T-helper 17 cell (primary cell): Measurements from ENCODE around the gene IREB2. TPM values are rescaled to one million over a fixed set of nuclear protein-coding genes. Genes with fewer than 3 reads are reported as not detected.
"Not testable (repeated sequence)": the region's sequence is repeated elsewhere in the genome, so short reads cannot be mapped to it uniquely, and the experiment has no call there.

Source experiments
- ATAC-seq: fragments of 150-1000 bp; cut with Tn5 transposase; 2 replicates; pipeline ENCODE4 v1.10.0; 2021; ENCODE audit warnings: mild to moderate bottlenecking, moderate library complexity
- DNase-seq, 3 donors: peaks; one replicate each; pipeline versions ENCODE4 v3.0.0 to v3.0.0-alpha.2; 2020 to 2021
- H3K9me3 ChIP-seq: one replicate; pipeline ENCODE4 v1.7.0; 2013; ENCODE audit warnings: low read length, mild to moderate bottlenecking; ENCODE audit not compliant: control insufficient read depth, poor library complexity, severe bottlenecking
- H3K27ac Mint-ChIP-seq: one replicate; pipeline ENCODE4 v1.8.0; 2022; ENCODE audit warnings: mild to moderate bottlenecking, moderate library complexity, mixed read lengths
- H3K27me3 Mint-ChIP-seq: one replicate; pipeline ENCODE4 v1.8.0; 2022; ENCODE audit warnings: mixed read lengths
- H3K36me3 Mint-ChIP-seq: one replicate; pipeline ENCODE4 v1.8.0; 2022; ENCODE audit warnings: low read depth, mixed read lengths
- H3K4me1 Mint-ChIP-seq: one replicate; pipeline ENCODE4 v1.8.0; 2022; ENCODE audit warnings: mild to moderate bottlenecking, mixed read lengths
- H3K4me3 Mint-ChIP-seq: one replicate; pipeline ENCODE4 v1.8.0; 2022; ENCODE audit warnings: mild to moderate bottlenecking, moderate library complexity, mixed read lengths
- total RNA-seq, 4 donors: library from RNA in 2 of 4; stranded (reverse) in 2 of 4; gene quantifications; one replicate each; pipeline ENCODE4 v1.2.3 and lab custom pipeline; 2022 to 2026

IREB2 gene
- total RNA-seq, 2 donors from 2014 or later, result 51.9 to 56.3 TPM

- no peak for DNase-seq
- H3K9me3 ChIP-seq, result no peaks in the 10 kb centered on the region
- Mint-ChIP-seq H3K4me3 (no peak overlapping the region), H3K36me3 (peaks cover 4% of the 10 kb centered on the region), H3K27ac (peak overlapping the region; percentile 6), H3K27me3 (no peaks in the 10 kb centered on the region), H3K4me1 (peaks cover 25% of the 10 kb centered on the region)
- no peak for ATAC-seq
Observed at GRCh38 chr15:78537266-78537905, 99.4 kb downstream of the IREB2 start.

DNA sequence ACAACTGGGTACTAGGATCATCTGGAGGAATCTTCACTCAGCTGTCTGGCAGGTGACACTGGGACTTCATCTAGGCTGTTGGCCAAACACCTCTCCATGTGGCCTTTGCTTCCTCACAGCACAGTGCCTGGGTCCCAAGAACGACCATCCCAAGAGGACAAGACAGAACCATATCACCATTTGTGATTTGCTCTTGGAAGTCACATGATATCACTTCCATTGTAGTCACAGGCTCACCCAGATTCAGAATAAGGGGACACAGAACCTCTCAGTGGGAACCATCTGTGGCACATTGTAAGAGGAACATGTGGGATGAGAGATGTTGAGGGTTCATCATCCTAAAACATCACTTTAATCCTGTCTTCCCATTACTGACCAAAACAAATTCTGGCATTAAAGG is 100.3 kb downstream of the IREB2 start:
- peak overlapping the region; percentile 98 for H3K27ac Mint-ChIP-seq
- no peak for DNase-seq
- H3K4me1 Mint-ChIP-seq, result peaks cover 28% of the 10 kb centered on the region
- H3K27me3 Mint-ChIP-seq, result no peaks in the 10 kb centered on the region
- peaks cover 6% of the 10 kb centered on the region for H3K36me3 Mint-ChIP-seq
- ATAC-seq, result no peak
- no peaks in the 10 kb centered on the region for H3K9me3 ChIP-seq
- H3K4me3 Mint-ChIP-seq, result no peak overlapping the region

DNA sequence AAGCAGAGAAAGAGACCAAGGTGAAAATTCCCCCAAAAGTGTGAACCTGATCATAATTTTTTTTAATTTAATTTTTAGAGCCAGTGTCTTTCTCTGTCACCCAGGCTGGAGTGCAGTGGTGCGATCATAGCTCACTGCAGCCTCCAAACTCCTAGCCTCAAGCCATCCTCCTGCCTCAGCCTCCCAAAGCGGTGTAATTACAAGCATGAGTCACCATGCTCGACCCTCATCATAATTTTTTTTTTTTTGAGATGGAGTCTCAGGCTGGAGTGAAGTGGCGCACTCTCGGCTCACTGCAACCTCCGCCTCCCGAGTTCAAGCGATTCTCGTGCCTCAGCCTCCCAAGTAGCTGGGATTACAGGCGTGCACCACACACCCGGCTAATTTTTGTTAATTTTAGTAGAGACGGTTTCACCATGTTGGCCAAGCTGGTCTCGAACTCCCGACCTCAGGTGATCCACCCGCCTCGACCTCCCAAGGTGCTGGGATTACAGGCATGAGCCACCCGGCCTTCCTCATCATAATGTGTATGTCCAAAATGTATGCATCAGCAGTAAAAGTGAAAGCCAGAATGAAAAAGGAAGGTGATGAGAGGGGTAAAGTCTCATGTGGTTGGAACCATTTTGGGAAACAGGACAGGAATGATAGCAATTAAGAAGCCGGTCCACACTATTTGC is 101.6 kb downstream of the IREB2 start:
- ATAC-seq, H3K9me3 ChIP-seq, H3K27me3 Mint-ChIP-seq, DNase-seq, H3K36me3 Mint-ChIP-seq: not testable (repeated sequence)
- peak overlapping the region; percentile 98 for H3K27ac Mint-ChIP-seq
- H3K4me1 Mint-ChIP-seq, result peaks cover 28% of the 10 kb centered on the region
- peak overlapping the region; percentile 95 for H3K4me3 Mint-ChIP-seq

GRCh38 chr15:78540141-78540870 is 102.3 kb downstream of the IREB2 start, which contains the start of gene PSMA4:
Gene PSMA4 (plus strand): TSS chr15:78540444. CDS start chr15:78541928, 1,484 bp downstream.
- Mint-ChIP-seq H3K4me1 (peaks cover 28% of the 10 kb centered on the region), H3K4me3 (peak within 1 kb of the TSS; percentile 95), H3K27me3 (no peaks in the 10 kb centered on the region), H3K36me3 (peaks cover 6% of the 10 kb centered on the region), H3K27ac (peak within 1 kb of the TSS; percentile 98)
- DNase-seq (peak; percentile 89 to 92 (median 92)), ATAC-seq (peak; percentile 89)
- H3K9me3 ChIP-seq, result no peaks in the 10 kb centered on the region

DNA sequence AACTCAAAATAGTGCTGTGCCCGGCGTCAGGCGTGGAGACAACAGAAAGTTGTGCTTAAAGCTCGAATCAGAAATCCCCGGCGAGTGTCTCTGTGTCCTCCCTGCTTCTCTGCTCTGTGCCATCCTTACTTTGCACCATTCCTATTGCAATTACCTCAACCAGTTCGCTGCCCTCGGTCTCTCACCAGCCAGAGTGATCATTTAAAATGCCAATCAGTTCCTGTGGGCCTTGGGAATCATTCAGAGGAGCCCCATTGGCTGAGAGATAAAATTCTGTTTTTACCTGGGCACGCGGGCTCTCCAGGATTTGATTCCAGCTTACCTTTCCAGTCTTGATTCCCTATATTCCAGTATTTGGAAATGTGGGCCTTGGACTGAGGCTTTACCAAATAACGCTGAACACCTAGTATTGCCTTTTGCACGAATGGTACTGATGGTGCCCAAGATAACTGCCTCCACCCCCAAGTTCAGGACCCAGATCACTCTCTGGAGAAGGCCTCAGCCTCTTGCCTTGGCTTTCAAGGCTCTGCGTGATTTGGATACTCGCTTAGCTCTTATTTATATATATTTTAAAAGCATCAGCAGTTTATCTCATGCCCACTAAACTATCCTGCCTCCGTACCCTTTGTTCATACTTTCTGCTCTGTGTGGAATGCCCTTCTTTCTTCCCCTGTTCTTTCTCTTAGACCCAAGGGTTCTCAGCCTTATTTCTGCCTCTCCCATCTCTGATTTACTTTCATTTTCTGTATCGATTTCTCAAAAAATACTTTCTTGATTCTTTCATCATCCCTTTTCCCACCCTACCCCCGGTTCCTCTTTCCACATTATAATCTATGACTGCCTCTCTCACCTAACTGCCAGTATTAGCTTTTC is 103.1 kb downstream of the IREB2 start:
- peaks cover 6% of the 10 kb centered on the region for H3K36me3 Mint-ChIP-seq
- H3K9me3 ChIP-seq, result no peaks in the 10 kb centered on the region
- peak overlapping the region; percentile 98 for H3K27ac Mint-ChIP-seq
- peaks cover 28% of the 10 kb centered on the region for H3K4me1 Mint-ChIP-seq
- ATAC-seq (no peak), DNase-seq (no peak)
- H3K4me3 Mint-ChIP-seq, result peak overlapping the region; percentile 95
- H3K27me3 Mint-ChIP-seq, result no peaks in the 10 kb centered on the region

DNA sequence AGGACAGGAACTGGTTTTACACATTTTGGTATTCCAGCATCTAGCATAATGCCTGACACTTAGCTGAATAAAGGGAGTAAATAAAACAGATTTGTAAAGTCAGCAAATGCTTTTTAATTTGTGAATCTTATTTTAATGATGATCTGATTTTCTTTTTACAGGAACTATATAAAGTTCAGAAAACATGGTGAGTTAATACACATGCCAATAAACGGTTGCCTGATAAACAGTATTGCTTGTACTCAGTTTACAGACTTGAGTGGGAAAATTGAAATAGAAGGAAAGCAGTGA is 103.7 kb downstream of the IREB2 start:
- ATAC-seq, result no peak
- Mint-ChIP-seq H3K27me3 (no peaks in the 10 kb centered on the region), H3K4me3 (peak overlapping the region; percentile 95), H3K36me3 (peaks cover 6% of the 10 kb centered on the region), H3K4me1 (peaks cover 28% of the 10 kb centered on the region), H3K27ac (peak overlapping the region; percentile 98)
- no peaks in the 10 kb centered on the region for H3K9me3 ChIP-seq
- no peak for DNase-seq

DNA sequence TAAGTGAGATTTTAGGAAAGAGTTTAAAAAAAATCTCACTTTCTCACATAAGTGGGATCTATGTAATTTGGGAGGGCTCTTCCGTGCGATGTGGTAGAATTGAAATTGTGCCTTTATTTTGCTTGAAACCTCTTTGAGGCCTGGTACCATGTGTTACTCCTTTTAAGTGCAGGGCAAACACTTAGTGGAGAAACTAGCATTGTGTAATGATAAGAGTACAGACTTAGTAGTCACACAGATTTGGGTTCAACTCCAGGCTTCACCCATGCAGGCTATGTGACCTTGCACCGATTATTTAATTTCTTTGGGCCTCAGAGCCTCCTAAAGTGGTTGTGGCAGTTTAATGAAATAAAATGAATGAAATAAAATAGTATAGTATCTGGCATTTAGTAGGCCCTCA is 104.6 kb downstream of the IREB2 start:
- Mint-ChIP-seq H3K27me3 (no peaks in the 10 kb centered on the region), H3K36me3 (peaks cover 6% of the 10 kb centered on the region), H3K4me3 (peak overlapping the region; percentile 73), H3K27ac (peak overlapping the region; percentile 98), H3K4me1 (peaks cover 28% of the 10 kb centered on the region)
- H3K9me3 ChIP-seq, result no peaks in the 10 kb centered on the region
- ATAC-seq (no peak), DNase-seq (no peak)

DNA sequence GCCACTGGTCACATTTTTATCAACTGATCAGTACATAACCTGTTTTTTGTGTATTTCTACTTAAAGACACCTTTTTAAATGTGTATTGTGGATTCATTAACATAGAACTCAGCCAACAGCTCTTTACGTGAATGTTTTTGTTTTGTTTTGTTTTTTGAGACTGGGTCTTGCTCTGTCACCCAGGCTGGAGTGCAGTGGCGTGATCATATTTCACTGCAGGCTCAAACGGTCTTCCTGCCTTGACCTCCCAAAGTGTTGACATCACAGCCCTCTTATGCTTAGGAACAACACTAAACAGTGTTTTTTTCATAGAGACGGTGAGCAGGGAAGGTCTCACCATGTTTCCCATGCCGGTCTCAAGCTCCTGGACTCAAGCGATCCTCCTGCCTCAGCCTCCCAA is 112.2 kb downstream of the IREB2 start:
- H3K36me3 Mint-ChIP-seq, result peaks cover 8% of the 10 kb centered on the region
- no peak overlapping the region for H3K27ac Mint-ChIP-seq
- H3K4me1 Mint-ChIP-seq, result peaks cover 9% of the 10 kb centered on the region
- no peak overlapping the region for H3K4me3 Mint-ChIP-seq
- no peak for DNase-seq
- H3K27me3 Mint-ChIP-seq, result no peaks in the 10 kb centered on the region
- no peaks in the 10 kb centered on the region for H3K9me3 ChIP-seq
- ATAC-seq, result no peak

DNA sequence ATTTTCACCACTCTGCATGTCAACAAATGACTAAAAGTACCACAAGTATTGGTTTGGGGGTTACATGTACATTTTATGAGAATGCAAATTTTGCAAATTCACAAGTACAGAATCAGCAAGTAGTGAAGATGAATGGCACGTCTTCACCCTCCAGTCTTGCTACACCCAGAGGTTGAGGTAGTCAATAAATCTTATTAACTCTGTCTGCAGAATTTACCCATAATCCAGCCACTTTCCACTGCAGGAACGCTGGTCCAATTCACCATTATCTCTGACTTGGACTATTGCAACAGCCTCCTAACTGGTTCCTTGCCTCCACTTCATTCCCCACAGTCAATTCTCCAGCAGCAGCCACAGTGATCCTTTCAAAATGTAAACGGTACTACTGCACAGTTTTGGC is 112.8 kb downstream of the IREB2 start:
- no peak for ATAC-seq
- no peaks in the 10 kb centered on the region for H3K9me3 ChIP-seq
- H3K27ac Mint-ChIP-seq, result no peak overlapping the region
- peaks cover 8% of the 10 kb centered on the region for H3K36me3 Mint-ChIP-seq
- no peak overlapping the region for H3K4me3 Mint-ChIP-seq
- peaks cover 9% of the 10 kb centered on the region for H3K4me1 Mint-ChIP-seq
- H3K27me3 Mint-ChIP-seq, result no peaks in the 10 kb centered on the region
- DNase-seq, result no peak

Other genes with a start within 250 kb of the IREB2 start
- 1 to 10 TPM in 1 of 2 donors, under 1 TPM in 1; 0.05 to 1.1 TPM for gene ACSBG1, start 203.7 kb upstream of the IREB2 start, total RNA-seq
- gene DNAJA4, start 173.7 kb upstream of the IREB2 start, total RNA-seq, result 10 to 100 TPM; 28.0 to 30.3 TPM
- 10 to 100 TPM; 24.3 to 24.4 TPM for gene SKIC8, start 138.6 kb upstream of the IREB2 start, total RNA-seq
- not detected for gene CRABP1, start 97.9 kb upstream of the IREB2 start, total RNA-seq
- 1 to 10 TPM; 1.1 to 2.0 TPM for gene HYKK, start 69.4 kb downstream of the IREB2 start, total RNA-seq
- gene PSMA4, start 102.2 kb downstream of the IREB2 start, total RNA-seq, result 10 to 100 TPM; 66.6 to 72.8 TPM
- gene CHRNA5, start 127.3 kb downstream of the IREB2 start, total RNA-seq, result under 1 TPM; 0.39 to 0.65 TPM
- gene CHRNA3, start 182.8 kb downstream of the IREB2 start, total RNA-seq, result not detected
- gene CHRNB4, start 203.0 kb downstream of the IREB2 start, total RNA-seq, result not detected